K562 (cell line): ENCODE data around the gene C5orf24. TPM values are rescaled to one million over a fixed set of nuclear protein-coding genes. Genes with fewer than 3 reads are reported as not detected.

Experiments used
- ATAC-seq: fragments of 200-7000 bp; cut with Tn5 transposase; 3 replicates; pipeline ENCODE4 v1.9.1; 2020; ENCODE audit warnings: moderate library complexity
- BruUV-seq: library from RNA; stranded (reverse); fragments of 400-500 nt; replicated peaks from 2 replicates; lab custom pipeline; 2021; lab: Mats Ljungman, UMichigan
- CTCF ChIA-PET: fragments of 300-600 bp; formaldehyde crosslinking; extraction: SDS; loops from one replicate; lab custom pipeline; 2021; ENCODE audit warnings: low intra/inter-chr PET ratio; lab: Yijun Ruan, JAX
- POLR2A ChIA-PET: fragments of 300-600, 350-650 bp; sonication (Branson Sonifier 250); formaldehyde crosslinking; extraction: SDS; loops from one replicate; lab custom pipeline; 2021; ENCODE audit warnings: antibody characterized with exemption, inconsistent platforms; lab: Yijun Ruan, JAX
- DNase-seq, 4 experiments: peaks; one replicate each; pipeline versions ENCODE4 v3.0.0 to v3.0.0-alpha.2; 2011 to 2018; ENCODE audit warnings: low spot score in 3 of 4, mixed read lengths in 3 of 4; ENCODE audit errors: extremely low read depth in 1 of 4
- FAIRE-seq: peaks from 2 replicates; lab custom pipeline; 2011; peaks lifted over from hg19 to GRCh38; lab: Jason Lieb, UNC
- H2AFZ ChIP-seq: 2 replicates; pipeline ENCODE4 v1.6.0; 2011; ENCODE audit warnings: low read depth, low read length, control low read depth, inconsistent platforms
- H3K27ac ChIP-seq: fragments of 200-600 bp; 3 replicates; pipeline ENCODE4 v1.8.0; 2011; ENCODE audit warnings: low read depth, mild to moderate bottlenecking, control low read depth, inconsistent platforms, low read length, moderate library complexity, mixed read lengths; ENCODE audit errors: extremely low read depth
- H3K27me3 ChIP-seq, 2 experiments: fragments of 300-600 bp in 1 of 2; 2 replicates in 1 of 2; 3 replicates in 1 of 2; pipeline versions ENCODE4 v1.6.0 to v1.8.0; 2011; ENCODE audit warnings: inconsistent platforms in 2 of 2, low read length in 2 of 2, mild to moderate bottlenecking in 1 of 2, mixed read lengths in 1 of 2, moderate library complexity in 1 of 2; ENCODE audit not compliant: control insufficient read depth in 2 of 2, insufficient read depth in 2 of 2
- H3K36me3 ChIP-seq: fragments of 300-600 bp; 3 replicates; pipeline ENCODE4 v1.8.0; 2011; ENCODE audit warnings: mild to moderate bottlenecking, low read length, inconsistent platforms; ENCODE audit not compliant: control insufficient read depth, insufficient read depth
- H3K4me1 ChIP-seq, 2 experiments: fragments of 200-600 bp in 1 of 2; replicated peaks in 1 of 2; 2 replicates in 1 of 2; 3 replicates in 1 of 2; pipeline versions ENCODE4 v1.5.1 to v1.8.0; 2011; ENCODE audit warnings: inconsistent platforms in 2 of 2, low read length in 2 of 2, mild to moderate bottlenecking in 1 of 2, mixed read lengths in 1 of 2, moderate library complexity in 1 of 2; ENCODE audit not compliant: control insufficient read depth in 2 of 2, insufficient read depth in 2 of 2
- H3K4me2 ChIP-seq: 2 replicates; pipeline ENCODE4 v1.6.1; 2011; ENCODE audit warnings: low read length, control low read depth, inconsistent platforms, mixed read lengths; ENCODE audit not compliant: insufficient read depth
- H3K4me3 ChIP-seq: fragments of 200-600 bp; sonication (generic), shearing (Covaris generic); 2 replicates; pipeline ENCODE4 v1.5.1; 2016; ENCODE audit warnings: control low read depth, inconsistent platforms
- H3K79me2 ChIP-seq: fragments of 200-600 bp; 3 replicates; pipeline ENCODE4 v1.8.0; 2011; ENCODE audit warnings: low read length, inconsistent platforms; ENCODE audit not compliant: control insufficient read depth, insufficient read depth
- H3K9ac ChIP-seq, 2 experiments: 2 replicates each; pipeline versions ENCODE4 v1.6.0 to v1.6.1; 2011; ENCODE audit warnings: low read depth in 2 of 2, low read length in 2 of 2, control low read depth in 1 of 2, inconsistent platforms in 1 of 2, mild to moderate bottlenecking in 1 of 2, mixed read lengths in 1 of 2; ENCODE audit not compliant: insufficient read depth in 1 of 2
- H3K9me1 ChIP-seq: one replicate; pipeline ENCODE4 v1.6.0; 2011; ENCODE audit warnings: inconsistent platforms, mild to moderate bottlenecking, low read length, moderate library complexity; ENCODE audit not compliant: control insufficient read depth, insufficient read depth
- H3K9me3 ChIP-seq: replicated peaks from 2 replicates; pipeline ENCODE4 v1.5.1; 2011; ENCODE audit warnings: low read depth, low read length, inconsistent platforms; ENCODE audit not compliant: control insufficient read depth, insufficient read depth
- H4K20me1 ChIP-seq: replicated peaks from 2 replicates; pipeline ENCODE4 v1.6.1; 2011; ENCODE audit warnings: low read length, inconsistent platforms, mixed read lengths; ENCODE audit not compliant: control insufficient read depth, insufficient read depth
- ARID1B ChIP-seq: fragments of 450-650 bp; IDR thresholded peaks from 2 replicates; pipeline ENCODE4 v1.6.1; 2016; ENCODE audit warnings: antibody characterized with exemption, mild to moderate bottlenecking, inconsistent platforms
- ATF1 ChIP-seq, 2 experiments: fragments of 450-650 bp in 1 of 2; IDR thresholded peaks; 2 replicates each; pipeline ENCODE4 v1.6.1; 2016; ENCODE audit warnings: missing compliant biosample characterization in 1 of 2, missing genetic modification characterization in 1 of 2
- CBFA2T2 ChIP-seq: fragments of 450-650 bp; conservative IDR thresholded peaks from 2 replicates; pipeline ENCODE4 v1.6.1; 2017; ENCODE audit warnings: mild to moderate bottlenecking
- CBFA2T3 ChIP-seq: fragments of 450-650 bp; IDR thresholded peaks from 2 replicates; pipeline ENCODE4 v1.6.1; 2017
- CREB3L1 ChIP-seq: fragments of 450-650 bp; IDR thresholded peaks from 2 replicates; pipeline ENCODE4 v1.6.1; 2014; ENCODE audit warnings: low read depth, mild to moderate bottlenecking, moderate library complexity, borderline replicate concordance
- DPF2 ChIP-seq: fragments of 450-650 bp; IDR thresholded peaks from 2 replicates; pipeline ENCODE4 v1.6.1; 2016
- ESRRA ChIP-seq: fragments of 450-650 bp; IDR thresholded peaks from 2 replicates; pipeline ENCODE4 v1.6.1; 2014; ENCODE audit warnings: low read depth, mild to moderate bottlenecking, moderate library complexity, borderline replicate concordance
- FOXJ3 ChIP-seq: sonication (generic); formaldehyde crosslinking; IDR thresholded peaks from 2 replicates; pipeline ENCODE4 v1.4.0; 2020; ENCODE audit warnings: mild to moderate bottlenecking, missing genetic modification reagents
- FOXM1 ChIP-seq, 2 experiments: fragments of 450-650 bp in 1 of 2; sonication (generic) in 1 of 2; formaldehyde crosslinking in 1 of 2; IDR thresholded peaks; 2 replicates each; pipeline versions ENCODE4 v1.6.1 to v1.9.0; 2017 to 2022; ENCODE audit warnings: low read depth in 2 of 2, mild to moderate bottlenecking in 2 of 2, missing genetic modification reagents in 1 of 2, moderate library complexity in 1 of 2
- HNRNPL ChIP-seq: fragments of 200-400 bp; formaldehyde crosslinking; IDR thresholded peaks from 2 replicates; pipeline ENCODE4 v1.6.1; 2017; ENCODE audit warnings: low read depth, mild to moderate bottlenecking, low read length
- RCOR1 ChIP-seq, 2 experiments: IDR thresholded peaks; 2 replicates each; pipeline ENCODE4 v1.6.1; 2012; ENCODE audit warnings: low read depth in 2 of 2, low read length in 2 of 2, borderline replicate concordance in 1 of 2, improper control_type of control experiment in 1 of 2
- SMARCA4 ChIP-seq: fragments of 450-650 bp; IDR thresholded peaks from 2 replicates; pipeline ENCODE4 v1.6.1; 2016
- SMARCE1 ChIP-seq: fragments of 450-650 bp; IDR thresholded peaks from 2 replicates; pipeline ENCODE4 v1.7.1; 2016; ENCODE audit warnings: mild to moderate bottlenecking
- SMC3 ChIP-seq: conservative IDR thresholded peaks from 2 replicates; pipeline ENCODE4 v1.6.1; 2011; ENCODE audit warnings: low read depth, low read length, improper control_type of control experiment; ENCODE audit not compliant: insufficient read depth
- STAT5A ChIP-seq: IDR thresholded peaks from 2 replicates; pipeline ENCODE4 v1.6.1; 2012; ENCODE audit warnings: low read length, inconsistent platforms, borderline replicate concordance
- TAL1 ChIP-seq: fragments of 450-650 bp; IDR thresholded peaks from 2 replicates; pipeline ENCODE4 v1.6.1; 2016; ENCODE audit warnings: mild to moderate bottlenecking
- ZBTB8A ChIP-seq: fragments of 450-650 bp; IDR thresholded peaks from 2 replicates; pipeline ENCODE4 v1.6.1; 2018; ENCODE audit warnings: mild to moderate bottlenecking, moderate library complexity; ENCODE audit not compliant: partially characterized antibody
- ZFP1 ChIP-seq: fragments of 450-650 bp; formaldehyde crosslinking; IDR thresholded peaks from 2 replicates; pipeline ENCODE4 v1.4.0; 2020; ENCODE audit warnings: mild to moderate bottlenecking, mixed read lengths
- in situ Hi-C: fragments of 300-500 bp; cut with MboI; formaldehyde crosslinking; loops from 4 replicates; pipeline ENCODE4 v1.15.0; 2018; ENCODE audit warnings: inconsistent platforms, mixed read lengths
- intact Hi-C: fragments of 100-400 bp; cut with micrococcal nuclease; formaldehyde crosslinking; loops from 2 replicates; pipeline ENCODE4 v1.14.2; 2022
- polyA plus RNA-seq, 8 experiments: library from polyadenylated mRNA; depleted of rRNA in 4 of 8; stranded (reverse) in 5 of 8; unstranded in 3 of 8; fragments of >200 nt; fragmentation: Nextera tagmentation in 2 of 8; fragmentation: Illumina TruSeq in 1 of 8; extraction: Ambion mirVana in 2 of 8; extraction: Trizol in 1 of 8; gene quantifications; 2 replicates each; pipeline versions ENCODE4 v1.2.1 to v1.2.3, GENCODE V29; 2011 to 2014; ENCODE audit warnings: inconsistent platforms in 1 of 8, missing spikeins in 1 of 8
- total RNA-seq, 7 experiments: library from RNA; depleted of rRNA in 6 of 7; stranded (reverse); fragments of >200 nt in 6 of 7; fragmentation: Illumina TruSeq in 2 of 7; extraction: Trizol in 2 of 7; gene quantifications; 2 replicates each; pipeline versions ENCODE4 v1.2.1 to v1.2.3, GENCODE V29; 2011 to 2021; ENCODE audit warnings: low replicate concordance in 1 of 7
- TF ChIP-seq, protein P1 (sequence below): sonication (generic); IDR thresholded peaks from 2 replicates; pipeline ENCODE4 v1.6.1; 2016
- TF ChIP-seq, protein P2 (sequence below): sonication (generic); formaldehyde crosslinking; IDR thresholded peaks from 2 replicates; pipeline ENCODE4 v1.8.0; 2022; ENCODE audit warnings: missing genetic modification reagents, mild to moderate bottlenecking, borderline replicate concordance

Gene C5orf24
- total and polyA plus RNA-seq, 9 of the 15 experiments (the other 6 are each of a cell fraction or from before 2014, with no cell fraction given), result 8.9 to 38.6 (median 28.4) TPM

GRCh38 chr5:134877159-134877558 is 31.4 kb downstream of the C5orf24 start:
- Histone ChIP-seq H3K4me3 (no peak overlapping the region), H3K9me1 (no peaks in the 10 kb centered on the region), H4K20me1 (no peaks in the 10 kb centered on the region), H2AFZ (no peak overlapping the region), H3K9me3 (no peaks in the 10 kb centered on the region), H3K27me3 (no peaks in the 10 kb centered on the region), H3K79me2 (peaks cover 8% of the 10 kb centered on the region; the same call in 2 of the 3 replicates), H3K4me2 (peak overlapping the region; percentile 44; the same call in 1 of the 2 replicates), H3K4me1 (peaks cover 18 to 20% of the 10 kb centered on the region in 2 experiments; a peak in 4 of 5 replicates), H3K9ac (peak overlapping the region in 1 of 2 experiments; percentile 70; a peak in 1 of 4 replicates), H3K36me3 (no peaks in the 10 kb centered on the region), H3K27ac (no peak overlapping the region)
- DNase-seq (peak in 2 of 4 experiments; percentile 49 to 53), FAIRE-seq (no peak), ATAC-seq (peak; percentile 15)
- intact Hi-C loops (no loop called here), in situ Hi-C loops (no loop called here)
- BruUV-seq, result no TSS peak
- ChIA-PET CTCF (no interaction called here), POLR2A (interaction anchor here (0.5 to 0.7 kb wide), 2 partner anchors 44 to 133 kb away, joined by 3 read pairs; no protein-coding TSS in a partner anchor)
- TF ChIP-seq, protein P1, sequence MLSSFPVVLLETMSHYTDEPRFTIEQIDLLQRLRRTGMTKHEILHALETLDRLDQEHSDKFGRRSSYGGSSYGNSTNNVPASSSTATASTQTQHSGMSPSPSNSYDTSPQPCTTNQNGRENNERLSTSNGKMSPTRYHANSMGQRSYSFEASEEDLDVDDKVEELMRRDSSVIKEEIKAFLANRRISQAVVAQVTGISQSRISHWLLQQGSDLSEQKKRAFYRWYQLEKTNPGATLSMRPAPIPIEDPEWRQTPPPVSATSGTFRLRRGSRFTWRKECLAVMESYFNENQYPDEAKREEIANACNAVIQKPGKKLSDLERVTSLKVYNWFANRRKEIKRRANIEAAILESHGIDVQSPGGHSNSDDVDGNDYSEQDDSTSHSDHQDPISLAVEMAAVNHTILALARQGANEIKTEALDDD, result 0 out of 2 replicates have a peak, but pooled peaks have one; percentile 12
- TF ChIP-seq CBFA2T2, result peak; percentile 24; the same call in 1 of the 2 replicates
- TF ChIP-seq, protein P2, sequence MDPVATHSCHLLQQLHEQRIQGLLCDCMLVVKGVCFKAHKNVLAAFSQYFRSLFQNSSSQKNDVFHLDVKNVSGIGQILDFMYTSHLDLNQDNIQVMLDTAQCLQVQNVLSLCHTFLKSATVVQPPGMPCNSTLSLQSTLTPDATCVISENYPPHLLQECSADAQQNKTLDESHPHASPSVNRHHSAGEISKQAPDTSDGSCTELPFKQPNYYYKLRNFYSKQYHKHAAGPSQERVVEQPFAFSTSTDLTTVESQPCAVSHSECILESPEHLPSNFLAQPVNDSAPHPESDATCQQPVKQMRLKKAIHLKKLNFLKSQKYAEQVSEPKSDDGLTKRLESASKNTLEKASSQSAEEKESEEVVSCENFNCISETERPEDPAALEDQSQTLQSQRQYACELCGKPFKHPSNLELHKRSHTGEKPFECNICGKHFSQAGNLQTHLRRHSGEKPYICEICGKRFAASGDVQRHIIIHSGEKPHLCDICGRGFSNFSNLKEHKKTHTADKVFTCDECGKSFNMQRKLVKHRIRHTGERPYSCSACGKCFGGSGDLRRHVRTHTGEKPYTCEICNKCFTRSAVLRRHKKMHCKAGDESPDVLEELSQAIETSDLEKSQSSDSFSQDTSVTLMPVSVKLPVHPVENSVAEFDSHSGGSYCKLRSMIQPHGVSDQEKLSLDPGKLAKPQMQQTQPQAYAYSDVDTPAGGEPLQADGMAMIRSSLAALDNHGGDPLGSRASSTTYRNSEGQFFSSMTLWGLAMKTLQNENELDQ (CRISPR knock-in tag), result no peak
- TF ChIP-seq ARID1B, result peak; percentile 64
- TF ChIP-seq ATF1 (CRISPR knock-in tag; IDR thresholded peaks at IDR 0.05), result no peak
- TF ChIP-seq ATF1 (tag; IDR thresholded peaks at IDR 0.05), result no peak
- TF ChIP-seq FOXM1 (IDR thresholded peaks at IDR 0.05; ENCODE audit: low read depth), result no peak
- no peak for TF ChIP-seq FOXM1 (CRISPR knock-in tag; IDR thresholded peaks at IDR 0.05; ENCODE audit: low read depth)
- no peak for TF ChIP-seq STAT5A
- TF ChIP-seq SMC3, result no peak
- TF ChIP-seq TAL1, result peak; percentile 38; the same call in 1 of the 2 replicates
- no peak for TF ChIP-seq ZBTB8A
- no peak for TF ChIP-seq CREB3L1
- peak; percentile 63; the same call in 1 of the 2 replicates for TF ChIP-seq DPF2
- peak; percentile 44; the same call in 1 of the 2 replicates for TF ChIP-seq SMARCE1
- TF ChIP-seq RCOR1 (IDR thresholded peaks at IDR 0.05; ENCODE audit: borderline replicate concordance in 1 of 2, low read depth in 2 of 2, low read length in 2 of 2), result peak in 1 of 2 experiments; percentile 36; a peak in 1 of 4 replicates
- no peak for TF ChIP-seq HNRNPL
- no peak for TF ChIP-seq ZFP1
- peak; percentile 69 for TF ChIP-seq ESRRA
- peak; percentile 56 for TF ChIP-seq CBFA2T3
- peak; percentile 36; the same call in 1 of the 2 replicates for TF ChIP-seq SMARCA4
- no peak for TF ChIP-seq FOXJ3 (CRISPR knock-in tag)
